DND-41 (cell line): ENCODE data around the gene HIGD1C.

Experiments used
- EZH2 ChIP-seq: IDR thresholded peaks from 3 replicates; pipeline ENCODE4 v1.6.1; 2012; ENCODE audit warnings: borderline replicate concordance, low read depth, mild to moderate bottlenecking, moderate library complexity, low read length, inconsistent platforms; ENCODE audit not compliant: severe bottlenecking
- TF ChIP-seq, protein P1 (sequence below): IDR thresholded peaks from 2 replicates; pipeline ENCODE4 v1.5.1; 2012; ENCODE audit warnings: borderline replicate concordance, low read length, moderate library complexity, mild to moderate bottlenecking; ENCODE audit not compliant: poor library complexity, severe bottlenecking; ENCODE audit errors: extremely low read depth

DNA sequence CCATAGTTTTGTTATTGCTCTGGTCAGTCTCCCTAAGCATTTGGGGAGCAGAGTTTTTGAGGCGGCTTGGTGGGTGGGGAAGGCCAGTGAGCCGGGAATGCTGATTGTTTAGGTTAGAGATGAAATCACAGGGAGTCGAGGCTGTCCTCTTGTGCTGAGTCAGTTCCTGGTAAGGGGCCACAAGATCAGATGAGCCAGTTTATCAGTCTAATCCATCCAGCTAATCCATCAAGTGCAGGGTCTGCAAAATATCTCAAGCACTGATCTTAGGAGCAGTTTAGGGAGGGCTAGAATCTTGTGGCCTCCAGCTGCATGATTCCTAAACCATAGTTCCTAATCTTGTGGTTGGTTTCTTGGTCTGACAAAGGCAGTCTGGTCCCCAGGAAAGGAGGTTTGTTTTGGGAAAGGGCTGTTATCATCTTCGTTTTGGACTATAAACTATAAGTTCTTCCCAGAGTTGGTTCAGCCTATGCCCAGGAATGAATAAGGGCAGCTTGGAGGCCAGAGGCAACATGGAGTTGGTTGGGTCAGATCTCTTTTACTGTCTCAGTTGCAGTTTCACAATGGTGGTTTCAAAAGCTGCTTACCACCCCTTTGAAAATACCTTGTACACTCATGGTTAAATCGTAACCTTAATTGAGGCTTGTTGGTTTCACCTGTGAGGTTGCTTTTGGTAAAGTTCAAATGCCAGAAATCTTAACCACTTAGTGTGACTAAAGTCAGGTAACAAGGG lies 33.6 kb upstream of the HIGD1C start:
- TF ChIP-seq, protein P1, sequence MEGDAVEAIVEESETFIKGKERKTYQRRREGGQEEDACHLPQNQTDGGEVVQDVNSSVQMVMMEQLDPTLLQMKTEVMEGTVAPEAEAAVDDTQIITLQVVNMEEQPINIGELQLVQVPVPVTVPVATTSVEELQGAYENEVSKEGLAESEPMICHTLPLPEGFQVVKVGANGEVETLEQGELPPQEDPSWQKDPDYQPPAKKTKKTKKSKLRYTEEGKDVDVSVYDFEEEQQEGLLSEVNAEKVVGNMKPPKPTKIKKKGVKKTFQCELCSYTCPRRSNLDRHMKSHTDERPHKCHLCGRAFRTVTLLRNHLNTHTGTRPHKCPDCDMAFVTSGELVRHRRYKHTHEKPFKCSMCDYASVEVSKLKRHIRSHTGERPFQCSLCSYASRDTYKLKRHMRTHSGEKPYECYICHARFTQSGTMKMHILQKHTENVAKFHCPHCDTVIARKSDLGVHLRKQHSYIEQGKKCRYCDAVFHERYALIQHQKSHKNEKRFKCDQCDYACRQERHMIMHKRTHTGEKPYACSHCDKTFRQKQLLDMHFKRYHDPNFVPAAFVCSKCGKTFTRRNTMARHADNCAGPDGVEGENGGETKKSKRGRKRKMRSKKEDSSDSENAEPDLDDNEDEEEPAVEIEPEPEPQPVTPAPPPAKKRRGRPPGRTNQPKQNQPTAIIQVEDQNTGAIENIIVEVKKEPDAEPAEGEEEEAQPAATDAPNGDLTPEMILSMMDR: no peak
- no peak for TF ChIP-seq EZH2
